IPS-15b (cell line): Measurements from ENCODE around the gene PTPRN2.

Experiments used
- H3K27me3 ChIP-seq: one replicate; pipeline ENCODE4 v1.6.1; 2013; ENCODE audit warnings: low read length; ENCODE audit not compliant: control insufficient read depth, insufficient read depth
- H3K36me3 ChIP-seq: one replicate; pipeline ENCODE4 v1.6.1; 2013; ENCODE audit warnings: low read length; ENCODE audit not compliant: control insufficient read depth, insufficient read depth
- H3K4me1 ChIP-seq: one replicate; pipeline ENCODE4 v1.6.1; 2013; ENCODE audit warnings: mild to moderate bottlenecking, low read length; ENCODE audit not compliant: control insufficient read depth, insufficient read depth
- H3K4me3 ChIP-seq: one replicate; pipeline ENCODE4 v1.5.1; 2013; ENCODE audit warnings: low read depth, low read length
- H3K9ac ChIP-seq: one replicate; pipeline ENCODE4 v1.6.1; 2013; ENCODE audit warnings: low read depth, mild to moderate bottlenecking, low read length
- H3K9me3 ChIP-seq: one replicate; pipeline ENCODE4 v1.6.1; 2013; ENCODE audit warnings: mild to moderate bottlenecking, low read length; ENCODE audit not compliant: control insufficient read depth, insufficient read depth

The PTPRN2 gene

DNA sequence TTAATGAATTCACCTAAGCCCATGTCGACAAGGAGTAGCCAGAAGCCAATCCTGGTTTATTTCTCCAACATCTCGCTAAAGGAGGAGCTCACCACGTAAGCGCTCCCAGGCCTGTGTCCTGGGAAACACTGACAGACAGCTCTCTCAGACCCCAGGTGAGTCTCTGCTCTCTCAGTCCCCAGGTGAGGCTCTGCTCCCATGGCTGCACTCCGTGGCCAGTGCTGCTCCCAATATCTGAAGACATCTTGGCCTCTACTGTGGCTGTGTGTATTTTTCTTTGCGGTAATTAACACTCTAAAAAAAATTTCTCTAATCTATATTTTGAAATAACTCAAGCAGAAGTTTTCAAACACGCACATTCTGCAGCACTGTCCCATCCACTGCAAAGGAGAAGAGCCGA is 564.5 kb downstream of the PTPRN2 start:
- H3K4me3 ChIP-seq = no peak overlapping the region
- no peaks in the 10 kb centered on the region for H3K9me3 ChIP-seq
- H3K36me3 ChIP-seq = no peaks in the 10 kb centered on the region
- no peak overlapping the region for H3K9ac ChIP-seq
- peaks cover 1% of the 10 kb centered on the region for H3K27me3 ChIP-seq
- peaks cover 2% of the 10 kb centered on the region for H3K4me1 ChIP-seq

DNA sequence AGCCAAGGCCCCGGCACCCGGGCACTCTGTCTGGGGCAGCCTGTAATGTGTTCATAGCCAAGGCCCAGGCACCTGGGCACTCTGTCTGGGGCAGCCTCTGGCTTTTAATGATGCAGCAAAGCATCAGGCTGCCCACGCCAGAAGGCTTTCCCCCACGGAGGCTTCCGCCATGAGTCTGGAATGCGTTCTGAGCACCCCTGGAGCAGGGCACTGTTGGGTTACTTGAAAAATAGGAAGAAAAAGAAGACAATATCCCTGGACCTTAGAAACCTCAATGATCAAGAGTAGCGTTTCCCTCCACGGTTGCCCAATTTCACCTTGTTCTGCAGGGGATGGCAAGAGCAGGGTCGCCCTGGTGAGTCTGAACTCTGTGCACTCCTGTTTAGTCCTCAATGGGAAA is 565.0 kb downstream of the PTPRN2 start:
- peaks cover 3% of the 10 kb centered on the region for H3K27me3 ChIP-seq

DNA sequence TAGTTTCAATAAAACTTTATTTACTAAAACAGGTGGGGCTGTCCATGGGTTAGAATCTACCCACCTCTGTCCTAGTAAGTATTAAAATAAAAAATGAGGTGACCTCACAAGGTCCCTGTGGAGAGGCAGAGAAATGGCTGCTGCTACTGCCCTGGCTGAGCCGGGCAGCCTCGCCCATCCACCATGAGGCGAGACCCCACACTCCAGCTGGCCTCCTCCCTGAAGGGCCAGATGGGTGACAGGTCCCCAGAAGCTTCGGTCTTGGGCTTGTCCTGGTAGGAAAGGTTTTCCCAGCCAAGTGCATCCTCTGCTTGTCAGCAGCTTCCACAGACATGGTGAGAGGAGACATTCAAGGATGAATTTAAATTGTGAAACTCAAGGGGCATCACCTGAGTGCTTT is 565.8 kb downstream of the PTPRN2 start:
- H3K9me3 ChIP-seq = no peaks in the 10 kb centered on the region
- H3K4me1 ChIP-seq = peaks cover 8% of the 10 kb centered on the region
- H3K9ac ChIP-seq = no peak overlapping the region
- H3K36me3 ChIP-seq = no peaks in the 10 kb centered on the region
- H3K27me3 ChIP-seq = peaks cover 3% of the 10 kb centered on the region
- H3K4me3 ChIP-seq = no peak overlapping the region

More for the DNA sequence above, 565.0 kb downstream of the PTPRN2 start:
- H3K36me3 ChIP-seq = no peaks in the 10 kb centered on the region
- no peak overlapping the region for H3K4me3 ChIP-seq
- H3K9ac ChIP-seq = no peak overlapping the region
- no peaks in the 10 kb centered on the region for H3K9me3 ChIP-seq
- peaks cover 5% of the 10 kb centered on the region for H3K4me1 ChIP-seq

DNA sequence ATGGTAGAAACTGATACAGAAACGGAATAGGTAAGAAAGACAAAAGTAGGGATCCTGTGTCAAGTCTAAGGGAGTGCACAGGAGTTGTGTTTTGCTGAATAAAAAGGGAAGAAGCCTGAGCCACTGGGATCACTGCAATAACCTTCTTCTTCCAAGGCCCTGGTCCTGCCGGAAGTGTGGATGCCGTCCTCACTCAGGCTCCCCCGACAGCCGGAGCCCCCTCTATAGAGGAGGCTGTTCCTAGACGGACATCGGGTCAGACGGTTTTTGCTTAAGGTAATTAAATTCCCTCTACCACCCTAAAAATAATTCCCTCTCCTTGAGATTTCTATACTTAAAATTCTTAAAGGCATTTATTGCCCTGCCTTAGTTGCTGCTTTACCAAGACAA is 566.9 kb downstream of the PTPRN2 start:
- Histone ChIP-seq H3K36me3 (no peaks in the 10 kb centered on the region), H3K9me3 (no peaks in the 10 kb centered on the region), H3K9ac (no peak overlapping the region), H3K4me1 (peaks cover 8% of the 10 kb centered on the region), H3K27me3 (peaks cover 3% of the 10 kb centered on the region), H3K4me3 (no peak overlapping the region)

DNA sequence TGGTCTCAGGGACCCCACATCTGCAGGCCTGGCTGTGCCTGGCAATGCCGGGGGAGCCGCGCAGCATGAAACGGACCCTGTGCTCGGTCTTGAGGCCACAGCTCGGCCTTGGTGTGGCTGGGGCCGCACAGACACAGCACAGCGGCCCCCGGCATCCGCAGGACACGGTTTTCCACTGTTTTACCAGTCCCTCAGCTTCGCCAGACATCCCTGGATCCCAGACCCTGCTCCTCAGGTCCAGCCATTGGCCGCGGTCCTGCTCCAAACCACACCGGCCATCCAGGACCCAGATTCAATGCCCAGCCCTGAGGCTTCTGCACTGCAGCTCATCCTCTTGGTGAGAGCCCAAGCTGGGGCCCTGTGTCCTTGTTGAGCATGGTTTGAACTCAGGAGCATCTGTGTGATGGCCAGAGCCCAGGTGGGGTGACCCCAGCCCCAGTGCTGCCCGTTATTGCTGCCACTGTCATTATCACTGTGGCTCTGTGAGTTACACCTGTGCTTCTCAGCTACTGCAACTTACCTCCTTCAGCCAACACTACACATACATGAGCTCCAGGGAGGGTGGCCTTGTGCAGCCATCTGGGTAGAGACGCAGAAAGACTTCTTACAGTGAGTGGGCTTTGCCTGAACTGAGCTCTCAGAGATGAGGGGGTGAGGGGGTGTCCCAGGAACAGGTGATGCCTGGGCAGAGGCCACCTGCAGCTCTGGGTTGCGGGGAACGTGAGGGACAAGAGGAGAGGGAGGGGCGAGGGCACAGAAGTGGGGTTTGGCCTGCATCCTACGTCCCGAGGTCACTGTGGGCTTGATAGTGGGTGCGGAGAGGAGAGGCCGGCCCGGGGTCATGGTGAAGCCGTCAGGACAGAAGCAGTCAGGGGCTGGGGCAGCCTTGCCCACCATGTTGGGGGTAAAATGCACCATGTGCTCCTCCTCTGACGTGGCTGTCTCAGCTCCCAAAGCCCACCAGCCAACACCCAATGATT is 567.6 kb downstream of the PTPRN2 start:
- H3K9me3 ChIP-seq = no peaks in the 10 kb centered on the region
- H3K27me3 ChIP-seq = peaks cover 5% of the 10 kb centered on the region
- no peaks in the 10 kb centered on the region for H3K36me3 ChIP-seq
- no peak overlapping the region for H3K4me3 ChIP-seq
- peaks cover 15% of the 10 kb centered on the region for H3K4me1 ChIP-seq
- H3K9ac ChIP-seq = no peak overlapping the region

DNA sequence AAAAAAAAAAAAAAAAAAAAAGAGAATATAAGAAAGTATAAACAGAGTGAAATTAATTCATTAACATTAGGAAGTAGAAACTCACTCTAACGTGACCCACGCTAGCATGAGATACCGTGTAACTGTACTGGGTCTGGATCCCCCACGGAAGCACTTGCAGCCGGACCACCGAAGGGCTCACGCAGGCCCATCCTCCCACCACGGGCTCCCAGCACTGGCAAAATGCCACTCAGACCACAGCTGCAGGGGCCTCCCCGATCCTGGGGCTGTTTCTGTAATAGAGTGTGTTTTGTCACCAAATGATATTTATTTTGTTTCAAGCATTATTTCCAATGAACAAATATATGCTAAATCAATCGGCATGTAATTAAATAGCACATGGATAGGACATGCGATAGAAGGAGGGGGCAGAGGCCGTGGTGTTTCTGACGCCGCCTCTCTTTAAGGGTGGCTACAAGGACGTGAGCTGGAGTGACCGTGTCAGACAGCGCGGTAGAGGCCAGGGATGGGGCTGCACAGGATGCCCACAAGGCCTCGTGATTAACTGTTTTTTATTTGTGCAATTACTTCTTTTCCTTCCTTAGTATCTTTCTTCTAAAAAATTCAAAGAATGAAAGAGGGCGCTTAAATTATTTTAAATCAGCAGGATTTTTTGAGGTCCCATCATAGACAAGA is 568.5 kb downstream of the PTPRN2 start:
- H3K4me1 ChIP-seq = peaks cover 18% of the 10 kb centered on the region
- no peak overlapping the region for H3K4me3 ChIP-seq
- no peaks in the 10 kb centered on the region for H3K9me3 ChIP-seq

DNA sequence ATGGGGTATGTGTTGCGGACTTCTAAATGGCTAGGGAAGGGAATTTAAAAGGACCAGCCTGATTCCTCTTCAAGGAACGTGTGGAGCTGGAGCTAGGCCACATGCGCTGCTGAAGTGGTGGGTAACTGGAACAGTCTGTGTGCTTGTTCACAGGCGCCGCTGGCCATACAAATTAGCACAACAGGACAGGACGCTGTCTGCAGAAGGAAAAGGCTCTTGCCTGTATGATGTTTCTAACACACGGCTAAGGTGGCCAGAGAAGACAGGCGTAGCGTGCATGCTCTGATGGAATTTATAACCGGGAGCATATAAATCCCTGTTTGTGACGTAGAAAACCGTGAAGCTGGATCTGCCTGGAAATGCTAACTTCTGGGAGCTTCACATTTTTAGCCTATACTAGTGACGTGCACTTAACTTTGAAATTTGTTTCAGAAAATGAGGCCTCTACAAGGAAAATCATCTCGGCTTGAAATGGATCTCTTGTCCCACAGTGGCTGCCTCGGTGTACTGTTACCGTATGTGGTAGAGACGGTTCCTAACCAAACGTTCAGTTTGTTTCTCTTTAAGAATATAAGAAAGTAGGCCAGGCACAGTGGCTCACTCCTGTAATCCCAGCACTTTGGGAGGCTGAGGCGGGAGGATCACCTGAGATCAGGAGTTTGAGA is 569.4 kb downstream of the PTPRN2 start:
- H3K36me3 ChIP-seq = no peaks in the 10 kb centered on the region
- peaks cover 8% of the 10 kb centered on the region for H3K27me3 ChIP-seq
- no peak overlapping the region for H3K4me3 ChIP-seq
- no peaks in the 10 kb centered on the region for H3K9me3 ChIP-seq
- peaks cover 18% of the 10 kb centered on the region for H3K4me1 ChIP-seq
- no peak overlapping the region for H3K9ac ChIP-seq

More for the DNA sequence above, 568.5 kb downstream of the PTPRN2 start:
- Histone ChIP-seq H3K27me3 (peaks cover 7% of the 10 kb centered on the region), H3K9ac (no peak overlapping the region), H3K36me3 (no peaks in the 10 kb centered on the region)

DNA sequence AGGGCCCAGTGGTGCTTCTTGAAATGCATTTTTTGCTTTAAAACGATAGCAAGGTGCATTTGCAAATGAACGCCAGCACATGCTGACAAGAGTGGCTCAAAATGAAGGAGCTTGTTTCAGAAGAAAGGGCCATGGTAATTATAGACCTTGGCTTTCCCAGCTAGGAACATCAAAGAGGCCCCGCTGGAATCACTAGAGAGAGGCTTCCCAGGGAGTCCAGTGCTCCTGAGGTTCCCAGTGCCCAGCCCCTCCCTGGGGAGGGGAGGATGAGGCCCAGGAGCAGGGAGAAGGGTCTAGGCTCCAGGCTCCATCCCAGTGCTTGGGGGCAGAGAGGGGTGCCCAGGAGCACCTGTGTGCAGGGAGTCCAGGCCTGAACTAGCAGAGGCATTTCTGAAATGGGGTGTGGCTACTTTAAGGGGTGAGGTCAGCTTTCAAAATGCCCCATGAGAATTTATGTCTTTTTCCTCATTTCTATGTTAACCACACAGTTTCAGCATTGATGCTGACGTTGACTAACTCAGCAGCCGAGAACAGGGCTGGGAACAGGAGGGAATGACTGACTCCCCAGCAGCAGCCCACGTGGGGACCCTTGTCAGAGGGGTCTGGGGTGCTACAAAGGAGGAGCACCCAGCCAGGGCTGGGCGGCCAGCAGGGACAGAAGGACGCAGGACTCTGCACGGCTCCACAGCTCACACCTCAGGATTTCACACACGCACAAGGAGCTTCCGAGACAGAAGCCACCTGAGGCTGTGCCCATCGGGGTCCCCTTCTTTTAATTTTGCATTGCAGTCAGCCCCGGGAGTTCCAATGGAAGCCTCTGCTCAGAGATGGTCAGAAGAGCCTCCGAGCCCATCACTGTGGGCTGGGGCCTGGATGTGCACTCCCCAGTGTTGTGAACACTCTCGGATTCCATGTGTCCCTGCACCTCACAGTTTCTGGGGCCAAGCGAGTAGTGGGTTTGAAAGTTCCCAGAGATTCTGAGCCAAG is 570.2 kb downstream of the PTPRN2 start:
- H3K36me3 ChIP-seq = no peaks in the 10 kb centered on the region
- H3K27me3 ChIP-seq = peaks cover 8% of the 10 kb centered on the region
- H3K4me1 ChIP-seq = peaks cover 18% of the 10 kb centered on the region
- no peak overlapping the region for H3K4me3 ChIP-seq
- H3K9me3 ChIP-seq = no peaks in the 10 kb centered on the region
- no peak overlapping the region for H3K9ac ChIP-seq

DNA sequence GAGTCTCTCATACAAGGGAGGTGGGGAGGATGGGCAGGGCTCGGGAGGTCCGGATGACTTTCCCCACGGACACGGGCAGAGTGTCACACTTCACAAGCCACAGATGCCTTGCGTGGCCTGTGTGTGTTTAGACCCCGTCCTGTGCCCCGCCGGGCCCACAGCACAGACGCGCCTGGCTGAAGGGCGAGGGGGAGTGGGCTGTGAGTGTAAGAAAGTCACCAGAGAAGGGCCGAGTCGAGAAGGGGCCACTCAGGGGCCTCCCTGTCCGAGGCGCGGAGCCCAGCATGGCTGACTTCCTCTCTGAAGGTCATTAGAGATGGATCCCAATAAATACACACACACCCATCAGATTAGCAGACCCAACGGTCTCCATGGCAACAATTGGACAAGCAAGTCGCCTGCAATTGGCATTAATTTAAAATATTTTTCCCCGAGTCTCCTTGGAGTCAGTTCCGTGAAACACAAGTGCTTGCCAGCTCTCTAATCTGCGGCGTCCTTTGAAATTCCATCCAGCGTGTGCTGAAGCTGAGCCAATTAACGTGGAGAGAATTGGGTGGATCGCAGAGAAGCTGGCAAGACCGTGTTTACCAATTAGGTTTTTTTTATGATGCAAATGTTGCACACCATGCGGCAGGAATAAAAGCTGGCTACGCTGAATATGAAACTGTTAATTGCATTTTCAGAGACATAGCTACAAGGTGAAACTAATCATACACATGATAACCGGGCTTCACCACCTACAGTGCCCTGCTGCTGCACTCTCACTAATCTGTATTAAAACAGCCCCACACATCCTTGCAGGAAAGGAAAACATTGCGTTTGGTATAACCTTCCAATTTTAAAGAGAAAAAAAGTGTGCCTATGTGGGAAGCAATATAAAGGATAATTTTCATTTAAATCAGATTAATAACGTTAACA is 571.2 kb downstream of the PTPRN2 start:
- Histone ChIP-seq H3K4me1 (peaks cover 20% of the 10 kb centered on the region), H3K4me3 (peak overlapping the region; percentile 45), H3K9me3 (no peaks in the 10 kb centered on the region), H3K9ac (no peak overlapping the region), H3K27me3 (peaks cover 8% of the 10 kb centered on the region), H3K36me3 (no peaks in the 10 kb centered on the region)

DNA sequence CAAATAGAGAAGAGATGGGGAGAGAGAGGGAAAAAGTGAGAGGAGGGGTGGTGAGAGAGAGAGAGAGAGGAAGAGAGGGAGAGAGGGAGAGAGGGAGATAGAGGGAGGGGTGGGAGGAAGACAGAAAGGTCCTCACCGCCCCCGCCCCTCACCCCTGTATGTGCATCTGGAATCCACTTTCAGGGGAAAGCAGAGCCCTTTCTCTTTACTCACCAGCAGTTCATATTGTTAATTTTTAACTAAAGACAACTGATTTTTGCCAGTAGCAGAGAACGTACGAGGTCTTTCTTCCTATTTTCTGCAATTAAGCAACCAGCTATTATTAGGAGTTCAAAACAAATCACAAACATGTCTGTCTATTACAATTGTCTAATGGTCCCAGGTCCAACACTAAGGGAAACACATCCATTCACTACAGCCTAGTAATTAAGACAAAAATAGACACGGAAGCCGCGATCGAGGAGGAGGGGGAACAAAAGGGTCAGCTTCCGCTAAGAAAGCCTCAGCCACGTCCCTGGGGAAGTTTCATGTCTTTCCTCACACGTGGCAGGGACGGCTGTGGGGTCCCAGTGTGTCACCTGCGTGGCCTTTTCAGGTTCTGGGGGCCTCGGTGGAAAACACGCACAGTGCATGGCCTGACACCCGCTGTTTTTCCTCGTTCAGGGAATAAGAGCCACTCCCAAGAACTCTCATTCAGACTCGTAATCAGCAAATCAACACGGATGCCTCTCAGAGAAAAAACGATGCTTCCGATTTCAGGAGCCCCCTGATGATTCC is 572.0 kb downstream of the PTPRN2 start:
- Histone ChIP-seq H3K9me3 (no peaks in the 10 kb centered on the region), H3K4me3 (peak overlapping the region; percentile 45), H3K4me1 (peaks cover 22% of the 10 kb centered on the region), H3K36me3 (no peaks in the 10 kb centered on the region), H3K9ac (no peak overlapping the region), H3K27me3 (peaks cover 8% of the 10 kb centered on the region)
